K562 (cell line): ENCODE measurements around the gene TCFL5. TPM values are rescaled to one million over a fixed set of nuclear protein-coding genes. Genes with fewer than 3 reads are reported as not detected.

ENCODE experiments used
- ATAC-seq: fragments of 200-7000 bp; cut with Tn5 transposase; 3 replicates; pipeline ENCODE4 v1.9.1; 2020; ENCODE audit warnings: moderate library complexity
- BruUV-seq: library from RNA; stranded (reverse); fragments of 400-500 nt; replicated peaks from 2 replicates; lab custom pipeline; 2021; lab: Mats Ljungman, UMichigan
- CTCF ChIA-PET: fragments of 300-600 bp; formaldehyde crosslinking; extraction: SDS; loops from one replicate; lab custom pipeline; 2021; ENCODE audit warnings: low intra/inter-chr PET ratio; lab: Yijun Ruan, JAX
- POLR2A ChIA-PET: fragments of 300-600, 350-650 bp; sonication (Branson Sonifier 250); formaldehyde crosslinking; extraction: SDS; loops from one replicate; lab custom pipeline; 2021; ENCODE audit warnings: antibody characterized with exemption, inconsistent platforms; lab: Yijun Ruan, JAX
- DNase-seq, 4 experiments: peaks; one replicate each; pipeline versions ENCODE4 v3.0.0 to v3.0.0-alpha.2; 2011 to 2018; ENCODE audit warnings: low spot score in 3 of 4, mixed read lengths in 3 of 4; ENCODE audit errors: extremely low read depth in 1 of 4
- FAIRE-seq: peaks from 2 replicates; lab custom pipeline; 2011; peaks lifted over from hg19 to GRCh38; lab: Jason Lieb, UNC
- H2AFZ ChIP-seq: 2 replicates; pipeline ENCODE4 v1.6.0; 2011; ENCODE audit warnings: low read depth, low read length, control low read depth, inconsistent platforms
- H3K27ac ChIP-seq: fragments of 200-600 bp; 3 replicates; pipeline ENCODE4 v1.8.0; 2011; ENCODE audit warnings: low read depth, mild to moderate bottlenecking, control low read depth, inconsistent platforms, low read length, moderate library complexity, mixed read lengths; ENCODE audit errors: extremely low read depth
- H3K27me3 ChIP-seq, 2 experiments: fragments of 300-600 bp in 1 of 2; 2 replicates in 1 of 2; 3 replicates in 1 of 2; pipeline versions ENCODE4 v1.6.0 to v1.8.0; 2011; ENCODE audit warnings: inconsistent platforms in 2 of 2, low read length in 2 of 2, mild to moderate bottlenecking in 1 of 2, mixed read lengths in 1 of 2, moderate library complexity in 1 of 2; ENCODE audit not compliant: control insufficient read depth in 2 of 2, insufficient read depth in 2 of 2
- H3K36me3 ChIP-seq: fragments of 300-600 bp; 3 replicates; pipeline ENCODE4 v1.8.0; 2011; ENCODE audit warnings: mild to moderate bottlenecking, low read length, inconsistent platforms; ENCODE audit not compliant: control insufficient read depth, insufficient read depth
- H3K4me1 ChIP-seq, 2 experiments: fragments of 200-600 bp in 1 of 2; replicated peaks in 1 of 2; 2 replicates in 1 of 2; 3 replicates in 1 of 2; pipeline versions ENCODE4 v1.5.1 to v1.8.0; 2011; ENCODE audit warnings: inconsistent platforms in 2 of 2, low read length in 2 of 2, mild to moderate bottlenecking in 1 of 2, mixed read lengths in 1 of 2, moderate library complexity in 1 of 2; ENCODE audit not compliant: control insufficient read depth in 2 of 2, insufficient read depth in 2 of 2
- H3K4me2 ChIP-seq: 2 replicates; pipeline ENCODE4 v1.6.1; 2011; ENCODE audit warnings: low read length, control low read depth, inconsistent platforms, mixed read lengths; ENCODE audit not compliant: insufficient read depth
- H3K4me3 ChIP-seq: fragments of 200-600 bp; sonication (generic), shearing (Covaris generic); 2 replicates; pipeline ENCODE4 v1.5.1; 2016; ENCODE audit warnings: control low read depth, inconsistent platforms
- H3K79me2 ChIP-seq: fragments of 200-600 bp; 3 replicates; pipeline ENCODE4 v1.8.0; 2011; ENCODE audit warnings: low read length, inconsistent platforms; ENCODE audit not compliant: control insufficient read depth, insufficient read depth
- H3K9ac ChIP-seq, 2 experiments: 2 replicates each; pipeline versions ENCODE4 v1.6.0 to v1.6.1; 2011; ENCODE audit warnings: low read depth in 2 of 2, low read length in 2 of 2, control low read depth in 1 of 2, inconsistent platforms in 1 of 2, mild to moderate bottlenecking in 1 of 2, mixed read lengths in 1 of 2; ENCODE audit not compliant: insufficient read depth in 1 of 2
- H3K9me1 ChIP-seq: one replicate; pipeline ENCODE4 v1.6.0; 2011; ENCODE audit warnings: inconsistent platforms, mild to moderate bottlenecking, low read length, moderate library complexity; ENCODE audit not compliant: control insufficient read depth, insufficient read depth
- H3K9me3 ChIP-seq: replicated peaks from 2 replicates; pipeline ENCODE4 v1.5.1; 2011; ENCODE audit warnings: low read depth, low read length, inconsistent platforms; ENCODE audit not compliant: control insufficient read depth, insufficient read depth
- H4K20me1 ChIP-seq: replicated peaks from 2 replicates; pipeline ENCODE4 v1.6.1; 2011; ENCODE audit warnings: low read length, inconsistent platforms, mixed read lengths; ENCODE audit not compliant: control insufficient read depth, insufficient read depth
- CEBPB ChIP-seq: fragments of 450-650 bp; IDR thresholded peaks from 2 replicates; pipeline ENCODE4 v1.6.1; 2016; ENCODE audit warnings: missing genetic modification characterization, missing compliant biosample characterization
- ERF ChIP-seq: fragments of 450-650 bp; formaldehyde crosslinking; IDR thresholded peaks from 2 replicates; pipeline ENCODE4 v1.4.0; 2020; ENCODE audit warnings: mild to moderate bottlenecking, mixed read lengths
- HNRNPH1 ChIP-seq: fragments of 200-400 bp; formaldehyde crosslinking; optimal IDR thresholded peaks from 2 replicates; pipeline ENCODE3; 2017; ENCODE audit warnings: low read depth, mild to moderate bottlenecking, low read length, moderate library complexity
- KAT2B ChIP-seq: IDR thresholded peaks from one replicate; pipeline ENCODE4 v1.6.1; 2012; ENCODE audit warnings: low read depth, mild to moderate bottlenecking, control low read depth, inconsistent platforms, low read length, moderate library complexity
- NELFE ChIP-seq: IDR thresholded peaks from 2 replicates; pipeline ENCODE4 v1.6.1; 2011; ENCODE audit warnings: mild to moderate bottlenecking; ENCODE audit not compliant: insufficient read depth, insufficient read length
- SAFB2 ChIP-seq: fragments of 200-400 bp; formaldehyde crosslinking; IDR thresholded peaks from 2 replicates; pipeline ENCODE4 v1.6.1; 2018; ENCODE audit warnings: borderline replicate concordance, low read length, low read depth, moderate library complexity; ENCODE audit not compliant: severe bottlenecking
- SRF ChIP-seq, 2 experiments: fragments of 250-450, 450-650 bp in 1 of 2; sonication (Bioruptor Pico) in 1 of 2; sonication (generic) in 1 of 2; formaldehyde crosslinking; IDR thresholded peaks; 2 replicates each; pipeline versions ENCODE4 v1.5.0 to v1.5.1; 2020 to 2022; ENCODE audit warnings: mild to moderate bottlenecking in 1 of 2, missing genetic modification reagents in 1 of 2
- STAT5A ChIP-seq: IDR thresholded peaks from 2 replicates; pipeline ENCODE4 v1.6.1; 2012; ENCODE audit warnings: low read length, inconsistent platforms, borderline replicate concordance
- WGBS: fragments of 100-300 bp; shearing (Covaris generic); methylation state at CpG from one replicate; pipeline ENCODE4 v1.1.6; 2016; ENCODE audit warnings: low coverage, mixed read lengths; ENCODE audit not compliant: insufficient coverage; ENCODE audit errors: missing lambda C conversion rate; 5-methylcytosine and 5-hydroxymethylcytosine counted together
- in situ Hi-C: fragments of 300-500 bp; cut with MboI; formaldehyde crosslinking; loops from 4 replicates; pipeline ENCODE4 v1.15.0; 2018; ENCODE audit warnings: inconsistent platforms, mixed read lengths
- intact Hi-C: fragments of 100-400 bp; cut with micrococcal nuclease; formaldehyde crosslinking; loops from 2 replicates; pipeline ENCODE4 v1.14.2; 2022
- polyA plus RNA-seq, 8 experiments: library from polyadenylated mRNA; depleted of rRNA in 4 of 8; stranded (reverse) in 5 of 8; unstranded in 3 of 8; fragments of >200 nt; fragmentation: Nextera tagmentation in 2 of 8; fragmentation: Illumina TruSeq in 1 of 8; extraction: Ambion mirVana in 2 of 8; extraction: Trizol in 1 of 8; gene quantifications; 2 replicates each; pipeline versions ENCODE4 v1.2.1 to v1.2.3, GENCODE V29; 2011 to 2014; ENCODE audit warnings: inconsistent platforms in 1 of 8, missing spikeins in 1 of 8
- total RNA-seq, 7 experiments: library from RNA; depleted of rRNA in 6 of 7; stranded (reverse); fragments of >200 nt in 6 of 7; fragmentation: Illumina TruSeq in 2 of 7; extraction: Trizol in 2 of 7; gene quantifications; 2 replicates each; pipeline versions ENCODE4 v1.2.1 to v1.2.3, GENCODE V29; 2011 to 2021; ENCODE audit warnings: low replicate concordance in 1 of 7
- TF ChIP-seq, protein P1 (sequence below), 2 experiments: fragments of 150-350 bp in 1 of 2; IDR thresholded peaks; 2 replicates each; pipeline ENCODE4 v1.6.1; 2012 to 2016; ENCODE audit warnings: low read depth in 2 of 2, low read length in 2 of 2, mild to moderate bottlenecking in 1 of 2, moderate library complexity in 1 of 2

Gene TCFL5
- total and polyA plus RNA-seq, 9 of the 15 experiments (the other 6 are each of a cell fraction or from before 2014, with no cell fraction given), result 1.00 to 12.6 (median 9.1) TPM

DNA sequence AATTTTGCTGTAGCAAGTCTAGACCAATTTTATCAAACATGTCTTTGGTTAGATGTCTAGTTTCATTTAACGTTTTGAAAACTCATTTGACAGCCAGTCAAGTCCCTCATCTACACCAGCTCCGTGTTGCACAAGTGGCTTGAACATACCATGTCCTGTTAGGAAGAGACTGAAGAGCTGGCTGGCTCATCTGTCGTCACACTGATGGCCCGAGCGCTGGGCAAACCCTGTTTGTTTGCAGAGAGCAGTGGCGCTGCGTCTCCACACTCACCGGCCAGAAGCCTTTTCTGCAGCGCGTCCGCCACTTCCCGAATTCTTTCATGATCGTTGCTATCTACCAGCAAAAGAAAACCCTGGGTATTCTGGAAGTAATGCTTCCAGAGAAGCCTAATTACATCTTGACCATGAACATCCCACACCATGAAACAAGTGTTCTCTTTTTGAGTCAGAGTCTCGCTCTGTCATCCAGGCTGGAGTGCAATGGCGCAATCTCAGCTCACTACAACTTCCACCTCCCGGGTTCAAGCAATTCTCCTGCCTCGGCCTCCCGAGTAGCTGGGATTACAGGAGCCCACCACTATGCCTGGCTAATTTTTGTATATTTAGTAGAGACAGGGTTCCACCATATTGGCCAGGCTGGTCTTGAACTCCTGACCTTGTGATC, 10.7 kb upstream of the TCFL5 start:
- no peak overlapping the region for H3K4me2 ChIP-seq
- H3K79me2 ChIP-seq, result no peaks in the 10 kb centered on the region
- ATAC-seq, result no peak
- H3K9me1 ChIP-seq, result no peaks in the 10 kb centered on the region
- no peaks in the 10 kb centered on the region for H3K9me3 ChIP-seq
- H3K4me3 ChIP-seq, result no peak overlapping the region
- H3K4me1 ChIP-seq, result peaks cover 21 to 37% of the 10 kb centered on the region in 2 experiments
- no peak for DNase-seq
- no peak overlapping the region for H3K27ac ChIP-seq
- H3K9ac ChIP-seq, result 0 out of 4 replicates have a peak overlapping the region, but pooled peaks of 1 of the 2 experiments have one; percentile 31
- no peak for FAIRE-seq
- WGBS, result 64% methylated on average over 16 of the region's 18 CpGs
- intact Hi-C loops, result loop anchor here (10.0 kb wide), 1 partner anchor 48 kb away; no protein-coding TSS in a partner anchor
- H3K27me3 ChIP-seq, result no peaks in the 10 kb centered on the region
- BruUV-seq, result no TSS peak
- H4K20me1 ChIP-seq, result no peaks in the 10 kb centered on the region
- peak; percentile 61; the same call in 1 of the 2 replicates for TF ChIP-seq CEBPB (tag)
- TF ChIP-seq SRF (CRISPR knock-in tag; IDR thresholded peaks at IDR 0.05), result no peak
- ChIA-PET CTCF (no interaction called here), POLR2A (interaction anchor here (1.0 to 1.9 kb wide), 2 partner anchors 10 to 22 kb away, joined by 3 to 10 read pairs; partner anchors contain the start of gene TCFL5)
- no peaks in the 10 kb centered on the region for H3K36me3 ChIP-seq
- in situ Hi-C loops, result no loop called here
- H2AFZ ChIP-seq, result no peak overlapping the region

DNA sequence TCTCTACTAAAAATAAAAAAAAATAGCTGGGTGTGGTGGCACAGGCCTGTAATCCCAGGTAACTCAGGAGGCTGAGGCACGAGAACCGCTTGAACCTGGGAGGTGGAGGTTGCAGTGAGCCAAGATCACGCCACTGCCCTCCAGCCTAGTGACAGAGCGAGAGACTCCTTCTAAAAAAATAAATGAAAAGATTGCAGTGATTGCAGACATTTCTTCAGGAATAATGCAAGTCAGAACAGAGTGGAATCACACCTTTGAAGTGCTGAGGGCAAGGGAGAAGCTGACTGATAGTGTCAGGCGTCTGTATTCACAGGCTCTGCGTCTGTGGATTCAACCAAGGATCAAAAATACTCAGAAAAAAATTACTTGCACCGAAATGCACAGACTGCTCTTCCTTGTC, 2.6 kb upstream of the TCFL5 start:
- BruUV-seq, result no TSS peak
- Histone ChIP-seq H3K4me1 (peaks cover 13 to 27% of the 10 kb centered on the region in 2 experiments; a peak in 4 of 5 replicates), H3K9me3 (no peaks in the 10 kb centered on the region), H3K9me1 (no peaks in the 10 kb centered on the region), H3K4me2 (no peak overlapping the region), H2AFZ (no peak overlapping the region), H3K36me3 (peaks cover 3% of the 10 kb centered on the region; the same call in 2 of the 3 replicates), H3K4me3 (no peak overlapping the region), H3K27me3 (no peaks in the 10 kb centered on the region), H3K27ac (no peak overlapping the region), H4K20me1 (0 out of 2 replicates have a peak, but pooled peaks cover 7% of the 10 kb centered on the region), H3K9ac (no peak overlapping the region), H3K79me2 (peaks cover 20% of the 10 kb centered on the region)
- ChIA-PET POLR2A (no interaction called here), CTCF (no interaction called here)
- FAIRE-seq (no peak), DNase-seq (no peak), ATAC-seq (no peak)
- intact Hi-C loops (no loop called here), in situ Hi-C loops (no loop called here)
- 69% methylated on average over 7 of the region's 7 CpGs for whole genome bisulfite sequencing
- TF ChIP-seq, protein P1, sequence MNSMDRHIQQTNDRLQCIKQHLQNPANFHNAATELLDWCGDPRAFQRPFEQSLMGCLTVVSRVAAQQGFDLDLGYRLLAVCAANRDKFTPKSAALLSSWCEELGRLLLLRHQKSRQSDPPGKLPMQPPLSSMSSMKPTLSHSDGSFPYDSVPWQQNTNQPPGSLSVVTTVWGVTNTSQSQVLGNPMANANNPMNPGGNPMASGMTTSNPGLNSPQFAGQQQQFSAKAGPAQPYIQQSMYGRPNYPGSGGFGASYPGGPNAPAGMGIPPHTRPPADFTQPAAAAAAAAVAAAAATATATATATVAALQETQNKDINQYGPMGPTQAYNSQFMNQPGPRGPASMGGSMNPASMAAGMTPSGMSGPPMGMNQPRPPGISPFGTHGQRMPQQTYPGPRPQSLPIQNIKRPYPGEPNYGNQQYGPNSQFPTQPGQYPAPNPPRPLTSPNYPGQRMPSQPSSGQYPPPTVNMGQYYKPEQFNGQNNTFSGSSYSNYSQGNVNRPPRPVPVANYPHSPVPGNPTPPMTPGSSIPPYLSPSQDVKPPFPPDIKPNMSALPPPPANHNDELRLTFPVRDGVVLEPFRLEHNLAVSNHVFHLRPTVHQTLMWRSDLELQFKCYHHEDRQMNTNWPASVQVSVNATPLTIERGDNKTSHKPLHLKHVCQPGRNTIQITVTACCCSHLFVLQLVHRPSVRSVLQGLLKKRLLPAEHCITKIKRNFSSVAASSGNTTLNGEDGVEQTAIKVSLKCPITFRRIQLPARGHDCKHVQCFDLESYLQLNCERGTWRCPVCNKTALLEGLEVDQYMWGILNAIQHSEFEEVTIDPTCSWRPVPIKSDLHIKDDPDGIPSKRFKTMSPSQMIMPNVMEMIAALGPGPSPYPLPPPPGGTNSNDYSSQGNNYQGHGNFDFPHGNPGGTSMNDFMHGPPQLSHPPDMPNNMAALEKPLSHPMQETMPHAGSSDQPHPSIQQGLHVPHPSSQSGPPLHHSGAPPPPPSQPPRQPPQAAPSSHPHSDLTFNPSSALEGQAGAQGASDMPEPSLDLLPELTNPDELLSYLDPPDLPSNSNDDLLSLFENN (IDR thresholded peaks at IDR 0.05; ENCODE audit: low read depth in 2 of 2, low read length in 2 of 2), result no peak
- TF ChIP-seq STAT5A (no peak), HNRNPH1 (no peak), SAFB2 (no peak), NELFE (no peak), ERF (no peak), KAT2B (no peak)
